Measurements from ENCODE around the gene VIL1. TPM values are rescaled to one million over a fixed set of nuclear protein-coding genes. Genes with fewer than 3 reads are reported as not detected.
A peak's percentile ranks its signal among the peaks of the same experiment; 100 is the strongest.

VIL1 gene
- total RNA-seq, 1 experiment from 2014 or later = 0.49 TPM

GRCh38 chr2:218395456-218395825 is 23.5 kb upstream of the VIL1 start:
- H3K9me3 ChIP-seq (ENCODE audit: control insufficient read depth in 1 of 2, insufficient read depth in 1 of 2, low read depth in 1 of 2, low read length in 2 of 2) = no peaks in the 10 kb centered on the region
- no peak for TF ChIP-seq CTCF (IDR thresholded peaks at IDR 0.05 in 2 of 3, conservative IDR thresholded peaks at IDR 0.05 in 1 of 3; ENCODE audit: borderline replicate concordance in 1 of 3, insufficient read depth in 1 of 3, low read depth in 2 of 3, low read length in 2 of 3)
- TF ChIP-seq CEBPB (IDR thresholded peaks at IDR 0.05; ENCODE audit: low read depth) = no peak
- TF ChIP-seq ATF3 (IDR thresholded peaks at IDR 0.05) = no peak
- no peak for TF ChIP-seq YY1 (IDR thresholded peaks at IDR 0.05; ENCODE audit: extremely low read depth, insufficient replicate concordance, low read depth, low read length)
- no TSS peak for BruUV-seq (replicated peaks)
- no peaks in the 10 kb centered on the region for H3K9me2 ChIP-seq (ENCODE audit: insufficient read depth)
- ChIA-PET POLR2A (interaction anchor here (1.2 kb wide), 1 partner anchor 93 kb away, joined by 3 read pairs; no protein-coding TSS in a partner anchor), CTCF (interaction anchor here (0.9 to 2.6 kb wide), 7 partner anchors 12 to 124 kb away, joined by 3 to 22 read pairs (median 5); partner anchors contain the start of genes AAMP and PNKD), RAD21 (ENCODE audit: low non-redundant PET in 1 of 2, low total read pairs in 2 of 2, uncharacterized antibody in 2 of 2, unreplicated experiment in 2 of 2) (no interaction called here)
- H3K4me3 ChIP-seq (replicated peaks in 1 of 2; ENCODE audit: low read depth in 1 of 2, low read length in 2 of 2) = peak overlapping the region; percentile 63 to 85
- H3K9ac ChIP-seq (ENCODE audit: low read length) = peak overlapping the region; percentile 92
- H2AFZ ChIP-seq (ENCODE audit: low read depth, low read length, poor library complexity, severe bottlenecking) = peak overlapping the region; percentile 94
- H3K27me3 ChIP-seq (ENCODE audit: insufficient read depth, low read length) = no peaks in the 10 kb centered on the region
- DNase-seq (ENCODE audit: low read depth, low spot score) (peak; percentile 28), ATAC-seq (no peak)
- no peaks in the 10 kb centered on the region for H3K36me3 ChIP-seq (ENCODE audit: control insufficient read depth in 1 of 2, insufficient read depth in 2 of 2, low read length in 2 of 2)
- peaks cover 16% of the 10 kb centered on the region for H3K79me2 ChIP-seq (ENCODE audit: insufficient read depth, low read length)
- H4K20me1 ChIP-seq (ENCODE audit: insufficient read depth) = no peaks in the 10 kb centered on the region
- peak overlapping the region; percentile 90 for H3K4me2 ChIP-seq (ENCODE audit: low read length)
- H3K27ac ChIP-seq (ENCODE audit: low read depth, low read length) = peak overlapping the region; percentile 99
- peaks cover 24 to 55% of the 10 kb centered on the region in 2 experiments for H3K4me1 ChIP-seq (ENCODE audit: control insufficient read depth in 1 of 2, insufficient read depth in 2 of 2, low read length in 2 of 2)
- intact Hi-C loops (cut with micrococcal nuclease) = no loop called here
